HG02623 (cell line): ENCODE results near the gene LRRN4.
"Not testable (repeated sequence)": the region's sequence is repeated elsewhere in the genome, so short reads cannot be mapped to it uniquely, and the experiment has no call there.

ENCODE experiments used
- ATAC-seq: cut with Tn5 transposase; IDR thresholded peaks from one replicate; pipeline ENCODE4 v1.9.1; 2021; ENCODE audit warnings: moderate library complexity; ENCODE audit not compliant: unreplicated experiment

The LRRN4 gene

GRCh38 chr20:6034134-6034969 is 19.5 kb downstream of the LRRN4 start:
- ATAC-seq, result no peak

DNA sequence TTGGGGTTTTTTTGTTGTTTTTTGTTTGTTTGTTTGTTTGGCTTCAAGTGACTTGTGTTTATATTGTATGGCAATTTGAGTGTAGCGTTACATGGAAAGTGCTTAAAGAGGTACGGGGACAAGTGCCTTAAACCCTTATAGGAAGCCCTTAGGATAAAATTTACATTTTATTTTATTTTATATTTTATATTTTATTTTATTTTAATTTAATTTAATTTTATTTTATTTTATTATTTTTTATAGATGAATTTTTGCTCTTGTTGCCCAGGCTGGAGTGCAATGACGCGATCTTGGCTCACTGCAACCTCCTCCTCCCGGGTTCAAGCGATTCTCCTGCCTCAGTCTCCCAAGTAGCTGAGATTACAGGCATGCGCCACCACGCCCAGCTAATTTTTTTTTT is 21.0 kb downstream of the LRRN4 start:
- not testable (repeated sequence) for ATAC-seq

DNA sequence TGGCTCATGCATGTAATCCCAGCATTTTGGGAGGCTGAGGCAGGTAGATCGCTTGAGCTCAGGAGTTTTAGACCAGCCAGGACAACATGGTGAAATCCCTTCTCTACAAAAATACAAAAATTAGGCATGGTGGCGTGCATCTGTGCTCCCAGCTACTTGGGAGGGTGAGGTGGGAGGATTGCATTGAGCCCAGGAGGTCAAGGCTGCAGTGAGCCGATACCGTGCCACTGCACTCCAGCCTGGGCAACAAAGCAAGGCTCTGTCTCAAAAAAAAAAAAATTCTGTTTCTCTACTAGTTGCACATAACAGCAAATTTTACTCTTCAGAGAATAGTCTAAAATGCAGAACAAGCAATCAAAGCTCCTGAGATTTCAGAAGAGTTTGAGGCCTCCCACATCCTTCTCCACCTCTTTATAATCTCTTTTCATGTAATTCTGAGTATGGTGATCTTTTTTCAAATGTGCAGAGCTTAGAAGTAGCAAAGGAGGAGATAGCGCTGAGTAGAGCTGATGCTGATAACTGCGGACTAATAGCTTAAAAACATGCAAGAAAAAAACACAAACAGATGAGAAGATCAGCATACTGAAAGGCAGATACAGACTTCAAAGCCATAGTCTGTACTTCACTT is 23.3 kb downstream of the LRRN4 start:
- ATAC-seq, result no peak

DNA sequence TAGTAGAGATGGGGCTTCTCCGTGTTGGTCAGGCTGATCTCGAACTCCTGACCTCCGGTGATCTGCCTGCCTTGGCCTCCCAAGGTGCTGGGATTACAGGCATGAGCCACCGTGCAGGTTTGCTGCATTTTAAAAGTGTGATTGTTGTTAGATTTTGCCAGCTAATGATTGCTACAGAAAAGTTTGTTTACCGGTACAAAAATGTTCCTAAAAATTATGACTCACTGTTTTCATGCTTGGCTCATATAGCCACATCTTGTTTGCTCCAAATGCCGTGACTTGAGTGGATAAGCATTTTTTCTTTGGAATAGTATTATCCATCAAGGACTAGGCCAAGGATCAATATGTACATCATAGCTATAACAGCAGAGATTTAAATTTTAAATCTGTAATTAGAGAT is 24.3 kb downstream of the LRRN4 start:
- no peak for ATAC-seq

DNA sequence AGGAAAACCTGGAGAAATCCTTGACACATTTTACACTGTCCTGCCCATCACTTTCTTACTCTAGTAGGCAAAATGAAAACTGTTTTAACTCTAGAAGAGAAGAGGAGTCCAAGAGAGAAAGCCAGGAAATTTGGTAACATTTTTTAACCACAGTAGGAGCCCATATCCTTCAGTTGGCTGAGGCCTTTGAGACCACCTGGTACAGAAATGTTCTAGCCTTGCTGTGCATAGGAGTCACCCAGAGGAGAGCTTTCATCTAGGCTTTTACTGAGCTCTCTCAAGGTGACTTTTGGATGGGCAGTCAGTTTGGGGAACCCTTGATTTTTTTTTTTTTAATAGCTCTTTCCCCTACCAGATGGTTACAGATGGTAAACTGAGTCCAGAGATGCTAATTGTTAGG is 25.0 kb downstream of the LRRN4 start:
- no peak for ATAC-seq

DNA sequence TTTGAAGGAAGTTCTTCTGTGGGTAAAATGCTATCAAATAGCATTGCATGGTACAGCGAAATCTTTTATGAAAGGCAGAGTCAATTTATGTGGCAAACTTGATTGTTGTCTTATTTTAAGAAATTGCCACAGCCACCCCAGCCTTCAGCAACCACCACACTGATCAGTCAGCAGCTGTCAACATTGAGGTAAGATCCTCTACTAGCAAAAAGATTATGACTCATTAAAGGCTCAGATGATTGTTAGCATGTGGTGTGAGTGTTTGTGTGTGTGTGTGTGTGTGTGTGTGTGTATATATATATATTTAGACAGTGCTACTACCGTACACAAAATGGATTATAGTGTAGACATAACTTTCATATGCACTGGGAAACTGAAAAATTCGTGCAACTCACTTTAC is 27.8 kb downstream of the LRRN4 start:
- ATAC-seq, result no peak

DNA sequence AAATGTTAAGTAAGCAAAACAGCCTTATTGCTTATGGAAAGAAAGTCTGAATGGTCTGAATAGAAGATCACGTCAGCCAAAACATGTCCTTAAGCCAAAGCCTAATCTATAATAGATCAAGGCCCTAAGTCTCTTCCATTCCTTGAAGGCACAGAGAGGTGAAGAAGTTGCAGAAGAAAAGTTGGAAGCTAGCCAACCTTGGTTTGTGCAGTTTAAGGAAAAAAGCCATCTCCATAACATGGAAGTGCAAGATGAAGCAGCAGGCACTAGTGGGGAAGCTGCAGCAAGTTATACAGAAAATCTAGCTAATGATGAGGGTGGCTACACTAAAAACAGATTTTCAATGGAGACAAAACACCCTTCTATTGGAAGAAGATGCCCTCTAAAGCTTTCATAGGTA is 29.1 kb downstream of the LRRN4 start:
- no peak for ATAC-seq

DNA sequence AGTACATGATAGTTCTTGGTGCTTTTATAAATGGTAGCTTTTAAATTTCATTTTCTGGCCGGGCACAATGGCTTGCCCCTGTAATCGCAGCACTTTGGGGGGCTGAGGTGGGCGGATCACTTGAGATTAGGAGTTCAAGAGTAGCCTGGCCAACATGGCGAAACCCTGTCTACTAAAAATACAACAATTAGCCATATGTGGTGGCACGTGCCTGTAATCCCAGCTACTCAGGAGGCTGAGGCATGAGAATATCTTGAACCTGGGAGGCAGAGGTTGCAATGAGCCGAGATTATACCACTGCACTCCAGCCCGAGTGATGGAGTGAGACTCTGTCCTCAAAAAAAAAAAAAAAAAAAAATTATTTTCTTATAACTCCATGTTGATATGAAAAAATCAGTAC is 36.0 kb downstream of the LRRN4 start:
- ATAC-seq, result no peak

- no peak for ATAC-seq
These were observed 36.4 kb downstream of the LRRN4 start for GRCh38 chr20:6017467-6017866.

DNA sequence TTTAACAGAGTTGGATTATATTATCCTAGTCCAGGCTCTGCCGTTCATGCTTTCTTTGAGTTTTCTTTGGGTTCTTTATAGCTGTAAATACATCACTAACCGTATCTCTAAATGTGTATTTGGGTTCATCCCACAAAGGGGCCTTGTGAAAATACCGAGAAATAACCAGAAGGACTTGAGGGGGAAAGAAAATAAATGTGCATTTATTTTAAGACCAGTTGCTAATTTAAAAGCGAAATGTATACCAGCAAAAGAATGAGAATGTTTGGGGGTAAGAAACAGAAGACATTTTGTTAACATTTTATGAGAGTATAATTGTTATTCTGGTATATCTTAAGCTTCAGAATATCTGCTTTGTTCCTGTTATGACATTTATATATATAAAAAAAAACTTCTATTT is 38.9 kb downstream of the LRRN4 start:
- ATAC-seq, result no peak

DNA sequence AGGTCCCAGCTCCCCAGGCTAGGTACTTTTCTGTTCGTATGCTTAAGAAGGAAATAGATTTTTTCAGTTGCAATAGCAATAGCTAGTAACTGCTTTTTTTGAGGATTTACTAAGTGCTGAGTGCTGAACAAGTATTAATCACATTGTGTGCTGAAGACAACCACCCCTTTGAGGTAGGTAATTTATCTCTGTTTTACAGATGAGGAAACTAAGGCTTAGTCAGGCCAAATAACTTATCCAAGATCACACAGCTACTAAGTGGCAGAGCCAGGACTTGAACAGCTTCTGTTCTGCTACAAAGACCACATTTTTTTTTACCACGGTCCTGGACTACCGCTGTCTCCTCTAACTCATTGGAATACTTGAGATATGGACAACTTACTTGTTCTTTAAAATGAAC is 39.8 kb downstream of the LRRN4 start:
- ATAC-seq, result no peak

GRCh38 chr20:6012179-6012578 is 41.7 kb downstream of the LRRN4 start:
- ATAC-seq, result no peak

- no peak for ATAC-seq
These were observed 45.6 kb downstream of the LRRN4 start for GRCh38 chr20:6008254-6008653.

GRCh38 chr20:6007529-6008103 is 46.2 kb downstream of the LRRN4 start:
- ATAC-seq, result no peak

- no peak for ATAC-seq
These were observed 46.7 kb downstream of the LRRN4 start for GRCh38 chr20:6007094-6007528.

- no peak for ATAC-seq
These were observed 47.3 kb downstream of the LRRN4 start for GRCh38 chr20:6006603-6006949.

- no peak for ATAC-seq
These were observed 53.0 kb downstream of the LRRN4 start for GRCh38 chr20:6000871-6001270.

DNA sequence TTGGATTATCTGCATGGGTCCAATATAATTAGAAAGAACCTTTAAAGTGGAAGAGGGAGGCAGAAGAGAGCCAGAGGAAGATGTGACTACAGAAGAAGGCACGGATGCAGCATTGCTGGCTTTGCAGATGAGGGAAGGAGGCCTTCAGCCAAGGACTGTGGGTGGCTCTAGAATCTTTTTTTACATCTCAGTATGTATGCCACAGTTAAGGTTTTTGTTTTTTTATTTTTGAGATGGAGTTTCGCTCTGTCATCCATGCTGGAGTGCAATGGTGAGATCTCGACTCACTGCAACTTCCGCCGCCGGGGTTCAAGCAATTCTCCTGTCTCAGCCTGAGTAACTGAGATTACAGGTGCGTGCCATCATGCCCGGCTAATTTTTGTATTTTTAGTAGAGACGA is 54.1 kb downstream of the LRRN4 start:
- ATAC-seq, result no peak

DNA sequence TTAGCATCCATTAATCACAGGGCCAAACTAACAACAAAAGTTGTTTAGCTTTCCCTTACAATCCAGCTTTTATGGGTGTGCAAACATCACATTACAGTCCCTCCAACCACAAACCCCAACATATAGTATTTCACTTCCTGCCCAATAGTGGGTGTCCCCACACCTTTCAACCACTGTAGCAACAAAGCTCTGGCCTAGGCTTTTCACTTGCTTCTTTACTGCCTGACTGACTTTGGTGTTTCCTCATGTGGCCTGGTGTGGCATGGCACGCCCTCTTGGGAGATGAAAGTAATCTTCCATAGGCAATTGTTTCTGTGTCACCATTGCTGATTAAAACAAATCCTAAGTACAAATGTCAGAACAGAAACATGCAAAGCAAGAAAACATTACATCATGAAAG is 57.1 kb downstream of the LRRN4 start:
- ATAC-seq, result peak; percentile 98

DNA sequence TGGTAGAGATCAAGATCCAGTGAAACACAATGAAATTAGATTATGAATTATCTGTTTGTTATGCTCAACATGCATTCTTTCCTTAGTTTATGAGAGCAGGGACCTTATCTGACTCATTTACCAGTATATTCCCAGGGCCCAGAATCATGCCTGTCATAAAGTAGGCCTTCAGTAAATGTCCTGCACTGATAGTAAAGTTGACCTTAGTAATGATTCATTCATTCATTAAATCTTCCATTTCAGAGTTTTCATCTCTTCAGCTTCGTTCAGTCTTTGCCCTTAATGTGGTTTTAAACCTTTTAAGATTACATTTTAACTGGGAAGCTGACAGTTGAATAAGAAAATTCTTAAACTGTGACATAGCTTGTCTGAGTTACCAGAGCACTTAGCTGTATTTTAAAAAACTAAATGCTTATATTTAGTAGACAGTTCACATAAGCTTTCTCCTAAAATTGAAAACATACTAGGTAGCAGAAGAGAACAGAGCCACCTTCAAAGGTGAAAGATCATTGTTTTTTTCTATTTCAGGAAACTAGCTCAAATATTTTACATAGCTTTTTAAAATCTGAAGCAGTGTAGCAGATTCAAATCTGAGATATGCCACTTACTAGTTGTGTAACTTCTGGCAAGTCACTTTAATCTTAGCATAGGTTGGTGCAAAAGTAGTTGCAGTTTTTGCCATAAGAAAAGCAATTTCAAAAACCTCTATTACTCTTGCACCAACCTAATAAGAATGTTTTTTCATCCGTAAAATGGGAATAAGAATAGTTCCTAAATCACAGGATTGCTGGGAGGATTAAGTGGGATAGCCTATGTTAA is 62.0 kb downstream of the LRRN4 start:
- ATAC-seq, result no peak

- no peak for ATAC-seq
These were observed 62.9 kb downstream of the LRRN4 start for GRCh38 chr20:5990946-5991345.
